Measurements from ENCODE around the gene BICRAL.

GRCh38 chr6:42774201-42774600 lies 7.7 kb upstream of the BICRAL start:
- no peak for TF ChIP-seq CTCF (conservative IDR thresholded peaks at IDR 0.05 in 1 of 2, IDR thresholded peaks at IDR 0.05 in 1 of 2; ENCODE audit: low read depth in 1 of 2, low read length in 2 of 2)
- no peak for TF ChIP-seq EZH2 (IDR thresholded peaks at IDR 0.05; ENCODE audit: low read length, missing control alignments)
